Fibroblast of pulmonary artery (primary cell): ENCODE results near the gene CTIF.

Experiments used
- DNase-seq: peaks from one replicate; pipeline ENCODE4 v3.0.0-alpha.2; 2010; ENCODE audit warnings: low read depth
- H3K4me3 ChIP-seq: replicated peaks from 2 replicates; pipeline ENCODE4 v1.5.1; 2011; ENCODE audit warnings: low read depth, mild to moderate bottlenecking, control low read depth, low read length, moderate library complexity
- TF ChIP-seq, protein P1 (sequence below): IDR thresholded peaks from 2 replicates; pipeline ENCODE4 v1.5.1; 2011; ENCODE audit warnings: mild to moderate bottlenecking, control low read depth, low read length, inconsistent platforms; ENCODE audit errors: missing control alignments

Gene CTIF

DNA sequence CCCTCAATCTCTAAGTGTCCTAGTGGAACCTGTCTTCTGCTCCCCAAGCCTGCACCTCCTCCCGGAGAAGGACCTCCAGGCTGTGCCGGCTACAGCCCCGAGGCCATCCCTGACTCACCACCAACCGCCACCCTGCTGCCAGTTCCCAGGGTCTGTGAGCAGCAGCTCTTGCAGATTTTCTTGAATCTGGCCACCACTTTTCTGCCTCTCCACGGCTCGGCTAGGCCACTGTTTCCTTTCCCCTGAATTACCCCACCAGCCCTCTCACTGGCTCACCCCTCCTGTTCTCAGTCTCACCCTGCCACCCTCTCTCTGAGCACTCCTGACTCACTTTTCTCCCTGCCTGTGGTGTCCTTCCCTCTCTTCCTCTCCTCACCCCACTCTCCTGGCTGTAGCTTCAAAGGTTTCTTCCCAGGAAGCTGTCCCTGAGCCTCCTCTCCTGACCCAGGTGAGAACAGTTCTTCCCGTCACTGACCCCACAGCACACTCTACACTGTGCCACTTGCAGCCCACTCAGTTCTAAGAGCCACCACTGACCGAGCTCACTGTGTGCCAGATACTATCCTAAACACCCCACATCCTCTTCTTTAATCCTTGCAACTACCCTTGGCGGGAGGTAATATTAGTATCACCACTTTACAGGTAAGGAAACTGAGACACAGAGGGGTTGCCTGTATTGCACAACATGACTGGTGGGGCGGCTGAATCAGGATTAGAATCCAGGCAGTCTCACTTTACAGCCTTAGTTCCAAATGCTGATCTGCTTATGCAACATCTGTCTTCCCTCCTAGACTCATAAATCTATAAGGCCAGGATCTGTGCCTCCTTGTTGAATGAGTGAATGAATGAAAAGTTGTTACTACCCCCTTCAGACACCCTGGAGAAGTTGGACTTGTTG is 300.3 kb downstream of the CTIF start:
- TF ChIP-seq, protein P1, sequence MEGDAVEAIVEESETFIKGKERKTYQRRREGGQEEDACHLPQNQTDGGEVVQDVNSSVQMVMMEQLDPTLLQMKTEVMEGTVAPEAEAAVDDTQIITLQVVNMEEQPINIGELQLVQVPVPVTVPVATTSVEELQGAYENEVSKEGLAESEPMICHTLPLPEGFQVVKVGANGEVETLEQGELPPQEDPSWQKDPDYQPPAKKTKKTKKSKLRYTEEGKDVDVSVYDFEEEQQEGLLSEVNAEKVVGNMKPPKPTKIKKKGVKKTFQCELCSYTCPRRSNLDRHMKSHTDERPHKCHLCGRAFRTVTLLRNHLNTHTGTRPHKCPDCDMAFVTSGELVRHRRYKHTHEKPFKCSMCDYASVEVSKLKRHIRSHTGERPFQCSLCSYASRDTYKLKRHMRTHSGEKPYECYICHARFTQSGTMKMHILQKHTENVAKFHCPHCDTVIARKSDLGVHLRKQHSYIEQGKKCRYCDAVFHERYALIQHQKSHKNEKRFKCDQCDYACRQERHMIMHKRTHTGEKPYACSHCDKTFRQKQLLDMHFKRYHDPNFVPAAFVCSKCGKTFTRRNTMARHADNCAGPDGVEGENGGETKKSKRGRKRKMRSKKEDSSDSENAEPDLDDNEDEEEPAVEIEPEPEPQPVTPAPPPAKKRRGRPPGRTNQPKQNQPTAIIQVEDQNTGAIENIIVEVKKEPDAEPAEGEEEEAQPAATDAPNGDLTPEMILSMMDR, result no peak
- peak; percentile 57 for DNase-seq
- H3K4me3 ChIP-seq, result no peak overlapping the region

DNA sequence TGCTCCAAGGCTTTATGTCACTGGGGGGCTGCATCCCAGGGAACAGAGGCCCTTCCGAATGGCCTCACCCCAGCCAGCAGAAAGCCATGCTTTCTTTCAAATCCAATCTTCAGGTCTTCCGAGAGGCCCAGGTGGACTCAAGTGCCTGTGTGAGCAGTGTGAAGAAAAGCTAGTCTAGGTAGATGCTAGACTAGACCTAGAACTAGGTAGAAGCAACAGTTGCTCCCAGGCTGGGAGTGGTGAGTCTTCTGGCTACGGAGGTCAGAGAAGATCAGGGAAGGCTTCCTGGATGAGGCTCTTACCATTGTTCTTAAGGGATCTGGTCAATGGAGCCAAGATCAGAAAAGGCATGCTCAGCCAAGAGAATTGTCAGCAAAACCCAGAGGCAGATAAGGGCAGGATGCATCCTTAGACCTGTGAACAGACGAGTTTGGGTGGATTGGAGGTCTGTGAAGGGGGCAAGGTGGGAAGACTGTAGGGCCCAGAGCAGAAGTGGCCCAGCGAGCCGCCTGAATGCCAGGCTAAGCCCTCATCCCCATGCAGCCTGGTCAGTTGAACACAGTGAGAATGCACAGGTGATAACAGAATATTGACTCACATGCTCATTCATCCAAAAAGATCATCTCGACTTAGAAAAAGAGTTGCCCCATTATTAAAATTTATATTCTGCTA is 301.1 kb downstream of the CTIF start:
- no peak for DNase-seq
- TF ChIP-seq, protein P1, result no peak
- no peak overlapping the region for H3K4me3 ChIP-seq

DNA sequence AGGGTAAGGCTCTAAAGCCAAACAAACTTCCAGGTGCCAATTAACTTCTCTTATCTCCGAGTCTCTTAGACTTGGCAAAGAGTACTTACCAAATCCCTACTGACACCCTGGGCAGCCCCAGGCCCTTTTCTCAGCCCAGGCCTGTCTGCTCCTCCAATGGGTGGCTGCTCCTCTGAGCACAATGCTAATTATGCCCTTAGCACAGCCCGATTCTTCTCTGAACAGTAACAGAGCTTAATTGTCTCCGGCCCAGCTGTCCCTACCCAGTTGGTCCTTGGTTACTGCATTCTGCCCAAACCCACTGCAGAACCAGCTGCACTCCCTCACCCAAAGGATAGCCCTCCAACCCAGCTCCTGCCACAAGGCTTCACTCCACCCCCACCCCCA is 301.7 kb downstream of the CTIF start:
- DNase-seq, result no peak
- H3K4me3 ChIP-seq, result no peak overlapping the region
- TF ChIP-seq, protein P1, result no peak

- no peak overlapping the region for H3K4me3 ChIP-seq
- TF ChIP-seq, protein P1, result no peak
- DNase-seq, result peak; percentile 79
Measured at GRCh38 chr18:48841381-48842258, 302.8 kb downstream of the CTIF start.

- peak; percentile 73 for DNase-seq
- TF ChIP-seq, protein P1, result no peak
- H3K4me3 ChIP-seq, result no peak overlapping the region
Measured at GRCh38 chr18:48842259-48843061, 303.6 kb downstream of the CTIF start.

DNA sequence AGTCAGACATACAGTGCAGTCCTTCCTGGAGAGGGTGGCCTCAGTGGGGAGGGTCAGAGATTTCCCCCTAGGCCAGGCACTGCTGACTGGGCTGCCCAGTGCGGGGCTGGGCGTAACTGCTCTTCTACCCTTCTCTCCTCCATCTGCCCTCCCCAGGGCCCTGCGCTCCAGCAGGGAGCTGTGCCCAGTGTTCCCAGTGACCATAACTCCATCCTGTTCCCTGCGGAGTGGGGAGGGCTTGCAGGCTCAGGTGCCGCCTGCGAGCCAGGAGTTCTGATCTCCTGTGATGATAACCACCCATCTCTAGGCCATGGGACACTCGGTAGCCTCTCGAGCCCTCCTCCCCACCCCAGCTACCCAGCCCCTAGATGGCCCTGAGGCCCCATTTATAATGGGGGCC is 304.3 kb downstream of the CTIF start:
- DNase-seq, result no peak
- TF ChIP-seq, protein P1, result no peak
- H3K4me3 ChIP-seq, result no peak overlapping the region
